ENCODE results near the gene TTLL13.

The TTLL13 gene

GRCh38 chr15:90249203-90249863 is at the start of gene TTLL13:
Gene TTLL13, plus strand, starts transcription at chr15:90249556. Its CDS starts 1,075 bp downstream, at chr15:90250631.
- H3K9me3 ChIP-seq (ENCODE audit: control insufficient read depth in 2 of 2, low read length in 2 of 2): no peaks in the 10 kb centered on the region
- H3K4me3 ChIP-seq (ENCODE audit: low read length in 2 of 2): peak within 1 kb of the TSS; percentile 83 to 85
- H3K27ac ChIP-seq (ENCODE audit: low read length): no peak within 1 kb of the TSS
- peaks cover 14% of the 10 kb centered on the region for H3K4me1 ChIP-seq (ENCODE audit: control insufficient read depth, insufficient read depth, low read length)
- no peaks in the 10 kb centered on the region for H3K27me3 ChIP-seq (ENCODE audit: control insufficient read depth in 1 of 2, insufficient read depth in 2 of 2, low read length in 2 of 2)
- no peaks in the 10 kb centered on the region for H3K36me3 ChIP-seq (ENCODE audit: control insufficient read depth in 2 of 2, insufficient read depth in 2 of 2, low read length in 2 of 2)
- peak within 1 kb of the TSS; percentile 21 to 63 for H3K9ac ChIP-seq (ENCODE audit: low read length in 2 of 2)

GRCh38 chr15:90200534-90201129 is 48.7 kb upstream of the TTLL13 start:
- H3K27ac ChIP-seq (ENCODE audit: low read length): peak overlapping the region; percentile 76
- peaks cover 0 to 3% of the 10 kb centered on the region in 2 donors for H3K36me3 ChIP-seq (ENCODE audit: control insufficient read depth in 2 of 2, insufficient read depth in 2 of 2, low read length in 2 of 2)
- H3K9ac ChIP-seq (ENCODE audit: low read length in 2 of 2): peak overlapping the region; percentile 29 to 85
- peaks cover 44% of the 10 kb centered on the region for H3K4me1 ChIP-seq (ENCODE audit: control insufficient read depth, insufficient read depth, low read length)
- H3K9me3 ChIP-seq (ENCODE audit: control insufficient read depth in 2 of 2, low read length in 2 of 2): no peaks in the 10 kb centered on the region
- H3K4me3 ChIP-seq (ENCODE audit: low read length in 2 of 2): peak overlapping the region; percentile 75 to 85
- no peaks in the 10 kb centered on the region for H3K27me3 ChIP-seq (ENCODE audit: control insufficient read depth in 1 of 2, insufficient read depth in 2 of 2, low read length in 2 of 2)

- Histone ChIP-seq H3K27ac (ENCODE audit: low read length) (peak within 1 kb of the TSS; percentile 76), H3K9ac (ENCODE audit: low read length in 2 of 2) (peak within 1 kb of the TSS; percentile 71 to 85), H3K9me3 (ENCODE audit: control insufficient read depth in 2 of 2, low read length in 2 of 2) (no peaks in the 10 kb centered on the region), H3K27me3 (ENCODE audit: control insufficient read depth in 1 of 2, insufficient read depth in 2 of 2, low read length in 2 of 2) (no peaks in the 10 kb centered on the region), H3K4me3 (ENCODE audit: low read length in 2 of 2) (peak within 1 kb of the TSS; percentile 75 to 85), H3K4me1 (ENCODE audit: control insufficient read depth, insufficient read depth, low read length) (peaks cover 50% of the 10 kb centered on the region), H3K36me3 (ENCODE audit: control insufficient read depth in 2 of 2, insufficient read depth in 2 of 2, low read length in 2 of 2) (peaks cover 0 to 5% of the 10 kb centered on the region in 2 donors)
These were observed 48.0 kb upstream of the TTLL13 start, which contains the start of gene SEMA4B for GRCh38 chr15:90201130-90201943. Gene SEMA4B, plus strand, starts transcription at chr15:90201330. Its CDS starts 249 bp downstream, at chr15:90201579.

- Histone ChIP-seq H3K27me3 (ENCODE audit: control insufficient read depth in 1 of 2, insufficient read depth in 2 of 2, low read length in 2 of 2) (no peaks in the 10 kb centered on the region), H3K36me3 (ENCODE audit: control insufficient read depth in 2 of 2, insufficient read depth in 2 of 2, low read length in 2 of 2) (peaks cover 0 to 5% of the 10 kb centered on the region in 2 donors), H3K4me3 (ENCODE audit: low read length in 2 of 2) (peak overlapping the region; percentile 75 to 85), H3K9me3 (ENCODE audit: control insufficient read depth in 2 of 2, low read length in 2 of 2) (no peaks in the 10 kb centered on the region), H3K9ac (ENCODE audit: low read length in 2 of 2) (peak overlapping the region; percentile 71 to 85), H3K27ac (ENCODE audit: low read length) (peak overlapping the region; percentile 76), H3K4me1 (ENCODE audit: control insufficient read depth, insufficient read depth, low read length) (peaks cover 50% of the 10 kb centered on the region)
These were observed 47.4 kb upstream of the TTLL13 start for GRCh38 chr15:90201944-90202375.

GRCh38 chr15:90202929-90203328 is 46.4 kb upstream of the TTLL13 start:
- Histone ChIP-seq H3K4me3 (ENCODE audit: low read length in 2 of 2) (peak overlapping the region; percentile 75 to 85), H3K36me3 (ENCODE audit: control insufficient read depth in 2 of 2, insufficient read depth in 2 of 2, low read length in 2 of 2) (peaks cover 0 to 5% of the 10 kb centered on the region in 2 donors), H3K27ac (ENCODE audit: low read length) (peak overlapping the region; percentile 76), H3K9ac (ENCODE audit: low read length in 2 of 2) (peak overlapping the region in 1 of 2 donors; percentile 85), H3K27me3 (ENCODE audit: control insufficient read depth in 1 of 2, insufficient read depth in 2 of 2, low read length in 2 of 2) (no peaks in the 10 kb centered on the region), H3K9me3 (ENCODE audit: control insufficient read depth in 2 of 2, low read length in 2 of 2) (no peaks in the 10 kb centered on the region), H3K4me1 (ENCODE audit: control insufficient read depth, insufficient read depth, low read length) (peaks cover 50% of the 10 kb centered on the region)

- peaks cover 0 to 5% of the 10 kb centered on the region in 2 donors for H3K36me3 ChIP-seq (ENCODE audit: control insufficient read depth in 2 of 2, insufficient read depth in 2 of 2, low read length in 2 of 2)
- H3K4me1 ChIP-seq (ENCODE audit: control insufficient read depth, insufficient read depth, low read length): peaks cover 50% of the 10 kb centered on the region
- H3K27ac ChIP-seq (ENCODE audit: low read length): no peak overlapping the region
- no peak overlapping the region for H3K9ac ChIP-seq (ENCODE audit: low read length in 2 of 2)
- H3K4me3 ChIP-seq (ENCODE audit: low read length in 2 of 2): peak overlapping the region in 1 of 2 donors; percentile 85
- H3K27me3 ChIP-seq (ENCODE audit: control insufficient read depth in 1 of 2, insufficient read depth in 2 of 2, low read length in 2 of 2): no peaks in the 10 kb centered on the region
- H3K9me3 ChIP-seq (ENCODE audit: control insufficient read depth in 2 of 2, low read length in 2 of 2): no peaks in the 10 kb centered on the region
These were observed 45.9 kb upstream of the TTLL13 start for GRCh38 chr15:90203473-90203872.

- no peaks in the 10 kb centered on the region for H3K27me3 ChIP-seq (ENCODE audit: control insufficient read depth in 1 of 2, insufficient read depth in 2 of 2, low read length in 2 of 2)
- H3K36me3 ChIP-seq (ENCODE audit: control insufficient read depth in 2 of 2, insufficient read depth in 2 of 2, low read length in 2 of 2): peaks cover 0 to 5% of the 10 kb centered on the region in 2 donors
- no peaks in the 10 kb centered on the region for H3K9me3 ChIP-seq (ENCODE audit: control insufficient read depth in 2 of 2, low read length in 2 of 2)
- H3K27ac ChIP-seq (ENCODE audit: low read length): no peak overlapping the region
- H3K4me3 ChIP-seq (ENCODE audit: low read length in 2 of 2): peak overlapping the region in 1 of 2 donors; percentile 85
- H3K4me1 ChIP-seq (ENCODE audit: control insufficient read depth, insufficient read depth, low read length): peaks cover 50% of the 10 kb centered on the region
- H3K9ac ChIP-seq (ENCODE audit: low read length in 2 of 2): no peak overlapping the region
These were observed 45.4 kb upstream of the TTLL13 start for GRCh38 chr15:90203922-90204321.

- Histone ChIP-seq H3K9me3 (ENCODE audit: control insufficient read depth in 2 of 2, low read length in 2 of 2) (no peaks in the 10 kb centered on the region), H3K27ac (ENCODE audit: low read length) (no peak overlapping the region), H3K9ac (ENCODE audit: low read length in 2 of 2) (no peak overlapping the region), H3K27me3 (ENCODE audit: control insufficient read depth in 1 of 2, insufficient read depth in 2 of 2, low read length in 2 of 2) (no peaks in the 10 kb centered on the region), H3K4me1 (ENCODE audit: control insufficient read depth, insufficient read depth, low read length) (peaks cover 53% of the 10 kb centered on the region), H3K36me3 (ENCODE audit: control insufficient read depth in 2 of 2, insufficient read depth in 2 of 2, low read length in 2 of 2) (peaks cover 6 to 7% of the 10 kb centered on the region in 2 donors), H3K4me3 (ENCODE audit: low read length in 2 of 2) (no peak overlapping the region)
These were observed 44.1 kb upstream of the TTLL13 start for GRCh38 chr15:90205050-90205848.

- peaks cover 54% of the 10 kb centered on the region for H3K4me1 ChIP-seq (ENCODE audit: control insufficient read depth, insufficient read depth, low read length)
- H3K27ac ChIP-seq (ENCODE audit: low read length): no peak overlapping the region
- peaks cover 6 to 8% of the 10 kb centered on the region in 2 donors for H3K36me3 ChIP-seq (ENCODE audit: control insufficient read depth in 2 of 2, insufficient read depth in 2 of 2, low read length in 2 of 2)
- no peaks in the 10 kb centered on the region for H3K27me3 ChIP-seq (ENCODE audit: control insufficient read depth in 1 of 2, insufficient read depth in 2 of 2, low read length in 2 of 2)
- no peak overlapping the region for H3K4me3 ChIP-seq (ENCODE audit: low read length in 2 of 2)
- no peak overlapping the region for H3K9ac ChIP-seq (ENCODE audit: low read length in 2 of 2)
- no peaks in the 10 kb centered on the region for H3K9me3 ChIP-seq (ENCODE audit: control insufficient read depth in 2 of 2, low read length in 2 of 2)
These were observed 43.5 kb upstream of the TTLL13 start for GRCh38 chr15:90205886-90206285.

GRCh38 chr15:90207252-90207651 is 42.1 kb upstream of the TTLL13 start:
- Histone ChIP-seq H3K9me3 (ENCODE audit: control insufficient read depth in 2 of 2, low read length in 2 of 2) (no peaks in the 10 kb centered on the region), H3K9ac (ENCODE audit: low read length in 2 of 2) (no peak overlapping the region), H3K36me3 (ENCODE audit: control insufficient read depth in 2 of 2, insufficient read depth in 2 of 2, low read length in 2 of 2) (peaks cover 6 to 8% of the 10 kb centered on the region in 2 donors), H3K4me3 (ENCODE audit: low read length in 2 of 2) (no peak overlapping the region), H3K4me1 (ENCODE audit: control insufficient read depth, insufficient read depth, low read length) (peaks cover 58% of the 10 kb centered on the region), H3K27me3 (ENCODE audit: control insufficient read depth in 1 of 2, insufficient read depth in 2 of 2, low read length in 2 of 2) (no peaks in the 10 kb centered on the region), H3K27ac (ENCODE audit: low read length) (no peak overlapping the region)

Data from stomach smooth muscle (tissue), 2 donors.